GM12878 (cell line): ENCODE measurements around the gene MPRIP.

Source experiments
- MAX ChIP-seq: IDR thresholded peaks from 2 replicates; pipeline ENCODE4 v1.6.1; 2012; ENCODE audit warnings: low read depth, low read length, improper control_type of control experiment
- TF ChIP-seq, protein P1 (sequence below): fragments of 450-650 bp; IDR thresholded peaks from 2 replicates; pipeline ENCODE4 v1.6.1; 2017; ENCODE audit warnings: mild to moderate bottlenecking
- TF ChIP-seq, protein P2 (sequence below): fragments of 450-650 bp; IDR thresholded peaks from 2 replicates; pipeline ENCODE4 v1.6.1; 2017; ENCODE audit warnings: borderline replicate concordance

GRCh38 chr17:17228521-17229279, 186.4 kb downstream of the MPRIP start:
- TF ChIP-seq, protein P1, sequence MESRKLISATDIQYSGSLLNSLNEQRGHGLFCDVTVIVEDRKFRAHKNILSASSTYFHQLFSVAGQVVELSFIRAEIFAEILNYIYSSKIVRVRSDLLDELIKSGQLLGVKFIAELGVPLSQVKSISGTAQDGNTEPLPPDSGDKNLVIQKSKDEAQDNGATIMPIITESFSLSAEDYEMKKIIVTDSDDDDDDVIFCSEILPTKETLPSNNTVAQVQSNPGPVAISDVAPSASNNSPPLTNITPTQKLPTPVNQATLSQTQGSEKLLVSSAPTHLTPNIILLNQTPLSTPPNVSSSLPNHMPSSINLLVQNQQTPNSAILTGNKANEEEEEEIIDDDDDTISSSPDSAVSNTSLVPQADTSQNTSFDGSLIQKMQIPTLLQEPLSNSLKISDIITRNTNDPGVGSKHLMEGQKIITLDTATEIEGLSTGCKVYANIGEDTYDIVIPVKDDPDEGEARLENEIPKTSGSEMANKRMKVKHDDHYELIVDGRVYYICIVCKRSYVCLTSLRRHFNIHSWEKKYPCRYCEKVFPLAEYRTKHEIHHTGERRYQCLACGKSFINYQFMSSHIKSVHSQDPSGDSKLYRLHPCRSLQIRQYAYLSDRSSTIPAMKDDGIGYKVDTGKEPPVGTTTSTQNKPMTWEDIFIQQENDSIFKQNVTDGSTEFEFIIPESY = no peak
- TF ChIP-seq, protein P2, sequence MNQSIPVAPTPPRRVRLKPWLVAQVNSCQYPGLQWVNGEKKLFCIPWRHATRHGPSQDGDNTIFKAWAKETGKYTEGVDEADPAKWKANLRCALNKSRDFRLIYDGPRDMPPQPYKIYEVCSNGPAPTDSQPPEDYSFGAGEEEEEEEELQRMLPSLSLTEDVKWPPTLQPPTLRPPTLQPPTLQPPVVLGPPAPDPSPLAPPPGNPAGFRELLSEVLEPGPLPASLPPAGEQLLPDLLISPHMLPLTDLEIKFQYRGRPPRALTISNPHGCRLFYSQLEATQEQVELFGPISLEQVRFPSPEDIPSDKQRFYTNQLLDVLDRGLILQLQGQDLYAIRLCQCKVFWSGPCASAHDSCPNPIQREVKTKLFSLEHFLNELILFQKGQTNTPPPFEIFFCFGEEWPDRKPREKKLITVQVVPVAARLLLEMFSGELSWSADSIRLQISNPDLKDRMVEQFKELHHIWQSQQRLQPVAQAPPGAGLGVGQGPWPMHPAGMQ = no peak
- no peak for TF ChIP-seq MAX
